ENCODE results near the gene RAD54L2.
"Not testable (repeated sequence)": the region's sequence is repeated elsewhere in the genome, so short reads cannot be mapped to it uniquely, and the experiment has no call there.

Gene RAD54L2

GRCh38 chr3:51524874-51525273, 13.6 kb upstream of the RAD54L2 start:
- not testable (repeated sequence) for H3K27me3 Mint-ChIP-seq, ATAC-seq, H3K9me3 Mint-ChIP-seq, DNase-seq, H3K4me3 Mint-ChIP-seq, H3K27ac Mint-ChIP-seq, H3K4me1 Mint-ChIP-seq

GRCh38 chr3:51530485-51530884, 8.0 kb upstream of the RAD54L2 start:
- no peak overlapping the region for H3K4me3 Mint-ChIP-seq
- ATAC-seq: no peak
- H3K9me3 Mint-ChIP-seq: no peaks in the 10 kb centered on the region
- peaks cover 7% of the 10 kb centered on the region for H3K27me3 Mint-ChIP-seq
- no peaks in the 10 kb centered on the region for H3K4me1 Mint-ChIP-seq
- DNase-seq: no peak
- H3K27ac Mint-ChIP-seq: no peak overlapping the region

GRCh38 chr3:51535146-51536019, 3.1 kb upstream of the RAD54L2 start:
- peaks cover 7% of the 10 kb centered on the region for H3K27me3 Mint-ChIP-seq

GRCh38 chr3:51537631-51538030, 888 bp upstream of the RAD54L2 start:
- Mint-ChIP-seq H3K4me3 (peak overlapping the region; percentile 81), H3K4me1 (peaks cover 44% of the 10 kb centered on the region), H3K27ac (peak overlapping the region in 1 of 2 donors; percentile 95)
- not testable (repeated sequence) for H3K27me3 Mint-ChIP-seq, ATAC-seq, H3K9me3 Mint-ChIP-seq, DNase-seq

More at GRCh38 chr3:51535146-51536019, 3.1 kb upstream of the RAD54L2 start:
- Mint-ChIP-seq H3K4me1 (peaks cover 31% of the 10 kb centered on the region), H3K27ac (peak overlapping the region in 1 of 2 donors; percentile 7), H3K9me3 (no peaks in the 10 kb centered on the region), H3K4me3 (no peak overlapping the region)
- ATAC-seq (no peak), DNase-seq (no peak)

- Mint-ChIP-seq H3K27me3 (peaks cover under 1% of the 10 kb centered on the region), H3K4me3 (peak overlapping the region; percentile 81), H3K9me3 (no peaks in the 10 kb centered on the region), H3K27ac (peak overlapping the region; percentile 95 to 97), H3K4me1 (peaks cover 44% of the 10 kb centered on the region)
- ATAC-seq: peak; percentile 48
- DNase-seq: peak; percentile 14 to 18
Measured at GRCh38 chr3:51538115-51538458, 432 bp upstream of the RAD54L2 start.

- Mint-ChIP-seq H3K27ac (peak overlapping the region; percentile 92 to 95), H3K9me3 (no peaks in the 10 kb centered on the region), H3K27me3 (no peaks in the 10 kb centered on the region), H3K4me3 (peak overlapping the region; percentile 81), H3K4me1 (peaks cover 44% of the 10 kb centered on the region)
- DNase-seq (peak; percentile 15 to 38), ATAC-seq (peak; percentile 71)
Measured at GRCh38 chr3:51539291-51539941, 897 bp downstream of the RAD54L2 start.

- Mint-ChIP-seq H3K27ac (peak overlapping the region in 1 of 2 donors; percentile 34), H3K4me1 (peaks cover 34% of the 10 kb centered on the region)
- ATAC-seq, DNase-seq, H3K4me3 Mint-ChIP-seq, H3K9me3 Mint-ChIP-seq, H3K27me3 Mint-ChIP-seq: not testable (repeated sequence)
Measured at GRCh38 chr3:51542596-51542995, 4.1 kb downstream of the RAD54L2 start.

- peaks cover 24% of the 10 kb centered on the region for H3K4me1 Mint-ChIP-seq
- no peaks in the 10 kb centered on the region for H3K9me3 Mint-ChIP-seq
- no peak for ATAC-seq
- peak overlapping the region in 1 of 2 donors; percentile 86 for H3K27ac Mint-ChIP-seq
- no peaks in the 10 kb centered on the region for H3K27me3 Mint-ChIP-seq
- DNase-seq: no peak
- H3K4me3 Mint-ChIP-seq: no peak overlapping the region
Measured at GRCh38 chr3:51544011-51544775, 5.7 kb downstream of the RAD54L2 start.

GRCh38 chr3:51547274-51547673, 8.8 kb downstream of the RAD54L2 start:
- no peak for ATAC-seq
- Mint-ChIP-seq H3K27me3 (no peaks in the 10 kb centered on the region), H3K4me3 (no peak overlapping the region), H3K9me3 (no peaks in the 10 kb centered on the region), H3K4me1 (peaks cover 5% of the 10 kb centered on the region), H3K27ac (no peak overlapping the region)
- no peak for DNase-seq

GRCh38 chr3:51549311-51549710, 10.8 kb downstream of the RAD54L2 start:
- Mint-ChIP-seq H3K4me1 (peaks cover 5% of the 10 kb centered on the region), H3K9me3 (no peaks in the 10 kb centered on the region), H3K4me3 (no peak overlapping the region), H3K27ac (no peak overlapping the region), H3K27me3 (no peaks in the 10 kb centered on the region)
- no peak for DNase-seq
- no peak for ATAC-seq

GRCh38 chr3:51550080-51550819, 11.7 kb downstream of the RAD54L2 start:
- DNase-seq (no peak), ATAC-seq (no peak)
- no peak overlapping the region for H3K4me3 Mint-ChIP-seq
- H3K27me3 Mint-ChIP-seq: no peaks in the 10 kb centered on the region
- no peaks in the 10 kb centered on the region for H3K9me3 Mint-ChIP-seq
- H3K4me1 Mint-ChIP-seq: peaks cover 5% of the 10 kb centered on the region
- H3K27ac Mint-ChIP-seq: peak overlapping the region in 1 of 2 donors; percentile 70

GRCh38 chr3:51557993-51558392, 19.5 kb downstream of the RAD54L2 start:
- DNase-seq (no peak), ATAC-seq (no peak)
- Mint-ChIP-seq H3K27ac (no peak overlapping the region), H3K27me3 (no peaks in the 10 kb centered on the region), H3K9me3 (no peaks in the 10 kb centered on the region), H3K4me3 (no peak overlapping the region), H3K4me1 (peaks cover 2% of the 10 kb centered on the region)

GRCh38 chr3:51559411-51559888, 20.9 kb downstream of the RAD54L2 start:
- Mint-ChIP-seq H3K27me3 (no peaks in the 10 kb centered on the region), H3K27ac (no peak overlapping the region), H3K4me3 (no peak overlapping the region), H3K4me1 (peaks cover 6% of the 10 kb centered on the region), H3K9me3 (no peaks in the 10 kb centered on the region)
- DNase-seq (no peak), ATAC-seq (no peak)

- DNase-seq: no peak
- ATAC-seq: no peak
- Mint-ChIP-seq H3K9me3 (no peaks in the 10 kb centered on the region), H3K27me3 (no peaks in the 10 kb centered on the region), H3K4me1 (peaks cover 6% of the 10 kb centered on the region), H3K27ac (no peak overlapping the region), H3K4me3 (no peak overlapping the region)
Measured at GRCh38 chr3:51559961-51560360, 21.4 kb downstream of the RAD54L2 start.

- H3K27ac Mint-ChIP-seq, ATAC-seq, H3K27me3 Mint-ChIP-seq, DNase-seq, H3K9me3 Mint-ChIP-seq, H3K4me3 Mint-ChIP-seq: not testable (repeated sequence)
- peaks cover 11% of the 10 kb centered on the region for H3K4me1 Mint-ChIP-seq
Measured at GRCh38 chr3:51562403-51562802, 23.9 kb downstream of the RAD54L2 start.
